H1 (cell line): ENCODE data around the gene ZP2. TPM values are rescaled to one million over a fixed set of nuclear protein-coding genes. Genes with fewer than 3 reads are reported as not detected.

Experiments used
- CTCF ChIA-PET: fragments of 300-600 bp; sonication (Branson Sonifier 250); formaldehyde crosslinking; loops from one replicate; lab custom pipeline; 2021; ENCODE audit not compliant: partially characterized antibody; lab: Charles Lee
- POLR2A ChIA-PET: fragments of 300-600 bp; sonication (Branson Sonifier 250); formaldehyde crosslinking; loops from one replicate; lab custom pipeline; 2021; ENCODE audit warnings: inconsistent platforms; ENCODE audit not compliant: partially characterized antibody; lab: Charles Lee
- DNase-seq, 2 experiments: peaks; one replicate each; pipeline versions ENCODE4 v3.0.0 to v3.0.0-alpha.2; 2010 to 2022; ENCODE audit warnings: low spot score in 2 of 2, low read depth in 1 of 2, mixed read lengths in 1 of 2
- FAIRE-seq: peaks from 2 replicates; lab custom pipeline; 2011; peaks lifted over from hg19 to GRCh38; lab: Jason Lieb, UNC
- H2AFZ ChIP-seq: 2 replicates; pipeline ENCODE4 v1.8.1; 2012; ENCODE audit warnings: low read length, inconsistent platforms
- H2AK5ac ChIP-seq: 2 replicates; pipeline ENCODE4 v1.6.1; 2013; ENCODE audit warnings: low read depth, low read length
- H2BK120ac ChIP-seq: replicated peaks from 2 replicates; pipeline ENCODE3; 2013; ENCODE audit warnings: low read depth, low read length, inconsistent platforms
- H2BK12ac ChIP-seq: 2 replicates; pipeline ENCODE4 v1.6.1; 2013; ENCODE audit warnings: low read depth, low read length
- H2BK15ac ChIP-seq: 2 replicates; pipeline ENCODE4 v1.6.1; 2013; ENCODE audit warnings: low read length
- H2BK20ac ChIP-seq: 2 replicates; pipeline ENCODE4 v1.6.1; 2013; ENCODE audit warnings: low read length
- H2BK5ac ChIP-seq: 2 replicates; pipeline ENCODE4 v1.6.1; 2013; ENCODE audit warnings: low read depth, low read length
- H3K14ac ChIP-seq: 2 replicates; pipeline ENCODE4 v1.6.1; 2013; ENCODE audit warnings: inconsistent platforms; ENCODE audit not compliant: insufficient read length
- H3K18ac ChIP-seq: 2 replicates; pipeline ENCODE4 v1.6.1; 2013; ENCODE audit warnings: low read length; ENCODE audit errors: extremely low read depth
- H3K23ac ChIP-seq: 2 replicates; pipeline ENCODE4 v1.6.1; 2013; ENCODE audit warnings: inconsistent platforms; ENCODE audit not compliant: insufficient read length
- H3K23me2 ChIP-seq: 2 replicates; pipeline ENCODE4 v1.6.1; 2013; ENCODE audit warnings: low read depth, low read length
- H3K27ac ChIP-seq: 2 replicates; pipeline ENCODE4 v1.6.1; 2011; ENCODE audit warnings: low read depth, low read length, inconsistent platforms
- H3K27me3 ChIP-seq, 4 experiments: replicated peaks in 1 of 4; 1 replicate in 1 of 4; 2 replicates in 3 of 4; pipeline versions ENCODE4 v1.6.1 to v1.8.1; 2011 to 2013; ENCODE audit warnings: low read length in 3 of 4, mild to moderate bottlenecking in 3 of 4, inconsistent platforms in 2 of 4, mixed read lengths in 2 of 4, moderate library complexity in 1 of 4; ENCODE audit not compliant: control insufficient read depth in 3 of 4, insufficient read depth in 3 of 4; ENCODE audit errors: extremely low read depth in 1 of 4
- H3K36me3 ChIP-seq, 4 experiments: 2 replicates each; pipeline versions ENCODE4 v1.6.1 to v1.8.1; 2011 to 2013; ENCODE audit warnings: mild to moderate bottlenecking in 4 of 4, low read length in 3 of 4, moderate library complexity in 2 of 4, control low read depth in 1 of 4, inconsistent platforms in 1 of 4; ENCODE audit not compliant: insufficient read depth in 4 of 4, control insufficient read depth in 2 of 4
- H3K4ac ChIP-seq: replicated peaks from 2 replicates; pipeline ENCODE3; 2013; ENCODE audit warnings: low read length, low read depth, mixed read lengths, inconsistent platforms; ENCODE audit not compliant: insufficient read length
- H3K4me1 ChIP-seq, 4 experiments: replicated peaks in 1 of 4; 1 replicate in 1 of 4; 2 replicates in 3 of 4; pipeline versions ENCODE4 v1.6.1 to v1.8.1; 2011 to 2013; ENCODE audit warnings: low read length in 3 of 4, inconsistent platforms in 2 of 4, mixed read lengths in 1 of 4; ENCODE audit not compliant: insufficient read depth in 4 of 4, control insufficient read depth in 3 of 4
- H3K4me2 ChIP-seq, 2 experiments: 2 replicates each; pipeline versions ENCODE4 v1.6.1 to v1.8.1; 2011 to 2013; ENCODE audit warnings: low read depth in 2 of 2, low read length in 2 of 2, control low read depth in 1 of 2, inconsistent platforms in 1 of 2, mild to moderate bottlenecking in 1 of 2; ENCODE audit not compliant: insufficient read depth in 1 of 2
- H3K4me3 ChIP-seq, 4 experiments: fragments of 200-600, 300-600 bp in 1 of 4; sonication (generic), shearing (Covaris generic), sonication (Bioruptor Twin) in 1 of 4; 2 replicates each; pipeline versions ENCODE4 v1.5.1 to v1.8.1; 2011 to 2016; ENCODE audit warnings: low read length in 4 of 4, low read depth in 3 of 4, control low read depth in 2 of 4, inconsistent platforms in 2 of 4, mild to moderate bottlenecking in 2 of 4, mixed read lengths in 1 of 4, moderate library complexity in 1 of 4; ENCODE audit not compliant: insufficient read depth in 2 of 4; ENCODE audit errors: extremely low read depth in 1 of 4
- H3K56ac ChIP-seq: replicated peaks from 2 replicates; pipeline ENCODE3; 2013; ENCODE audit warnings: low read depth, mild to moderate bottlenecking, mixed read lengths, low read length, inconsistent platforms; ENCODE audit not compliant: insufficient read length
- H3K79me1 ChIP-seq: 2 replicates; pipeline ENCODE4 v1.6.1; 2013; ENCODE audit warnings: low read depth, low read length, control low read depth
- H3K79me2 ChIP-seq, 2 experiments: 2 replicates each; pipeline versions ENCODE4 v1.6.1 to v1.8.1; 2012 to 2013; ENCODE audit warnings: low read length in 2 of 2, mild to moderate bottlenecking in 2 of 2, inconsistent platforms in 1 of 2; ENCODE audit not compliant: insufficient read depth in 2 of 2, control insufficient read depth in 1 of 2
- H3K9ac ChIP-seq, 4 experiments: replicated peaks in 1 of 4; 1 replicate in 1 of 4; 2 replicates in 3 of 4; pipeline versions ENCODE4 v1.6.1 to v1.8.1; 2011 to 2013; ENCODE audit warnings: low read depth in 3 of 4, low read length in 3 of 4, control low read depth in 2 of 4, mild to moderate bottlenecking in 2 of 4, moderate library complexity in 2 of 4, inconsistent platforms in 1 of 4; ENCODE audit errors: extremely low read depth in 1 of 4
- H3K9me3 ChIP-seq, 2 experiments: 2 replicates each; pipeline versions ENCODE4 v1.6.1 to v1.8.1; 2012 to 2013; ENCODE audit warnings: mild to moderate bottlenecking in 2 of 2, moderate library complexity in 2 of 2, control low read depth in 1 of 2, inconsistent platforms in 1 of 2, low read depth in 1 of 2, low read length in 1 of 2, mixed read lengths in 1 of 2; ENCODE audit not compliant: insufficient read depth in 2 of 2
- H4K20me1 ChIP-seq, 2 experiments: replicated peaks in 1 of 2; 2 replicates each; pipeline versions ENCODE3 to v1.8.1; 2011 to 2013; ENCODE audit warnings: inconsistent platforms in 2 of 2, low read length in 2 of 2, mild to moderate bottlenecking in 1 of 2; ENCODE audit not compliant: insufficient read depth in 2 of 2, control insufficient read depth in 1 of 2
- H4K5ac ChIP-seq: 2 replicates; pipeline ENCODE4 v1.6.1; 2013; ENCODE audit warnings: low read length, low read depth, mixed read lengths, inconsistent platforms; ENCODE audit not compliant: insufficient read length
- H4K8ac ChIP-seq: 2 replicates; pipeline ENCODE4 v1.8.0; 2013; ENCODE audit warnings: mild to moderate bottlenecking, moderate library complexity, low read length, inconsistent platforms; ENCODE audit not compliant: insufficient read depth; ENCODE audit errors: extremely low read depth
- H4K91ac ChIP-seq: replicated peaks from 2 replicates; pipeline ENCODE3; 2013; ENCODE audit warnings: low read length, mixed read lengths, inconsistent platforms; ENCODE audit not compliant: insufficient read length
- EGR1 ChIP-seq: IDR thresholded peaks from 2 replicates; pipeline ENCODE4 v1.6.1; 2011; ENCODE audit warnings: low read depth, low read length, borderline replicate concordance
- MAFK ChIP-seq: IDR thresholded peaks from 2 replicates; pipeline ENCODE4 v1.6.1; 2012; ENCODE audit warnings: low read depth, mild to moderate bottlenecking, improper control_type of control experiment, low read length
- POLR2A ChIP-seq, 2 experiments: IDR thresholded peaks; 1 replicate in 1 of 2; 2 replicates in 1 of 2; pipeline ENCODE4 v1.6.1; 2011; ENCODE audit warnings: low read depth in 2 of 2, low read length in 2 of 2, mild to moderate bottlenecking in 2 of 2; ENCODE audit errors: control extremely low read depth in 1 of 2
- WGBS, 2 experiments: shearing (Covaris generic) in 1 of 2; methylation state at CpG; one replicate each; pipeline versions ENCODE4 v1.1.6 to v1.1.7; 2013 to 2015; ENCODE audit warnings: low lambda C conversion rate in 2 of 2, mixed read lengths in 2 of 2, inconsistent platforms in 1 of 2, low coverage in 1 of 2, missing lambda C conversion rate in 1 of 2; ENCODE audit not compliant: insufficient replicate concordance in 2 of 2, insufficient coverage in 1 of 2, insufficient read length in 1 of 2; ENCODE audit errors: extremely low coverage in 1 of 2, missing lambda C conversion rate in 1 of 2; 5-methylcytosine and 5-hydroxymethylcytosine counted together
- polyA plus RNA-seq, 7 experiments: library from polyadenylated mRNA; depleted of rRNA in 3 of 7; stranded (reverse) in 5 of 7; unstranded in 2 of 7; fragments of >200 nt in 5 of 7; fragments of 200-250 nt in 2 of 7; gene quantifications; 1 replicate in 5 of 7; 2 replicates in 1 of 7; 4 replicates in 1 of 7; pipeline versions ENCODE4 v1.2.1 to v1.2.3, GENCODE V29; 2011 to 2013; ENCODE audit warnings: missing spikeins in 2 of 7, mixed read lengths in 2 of 7
- total RNA-seq: library from RNA; stranded (reverse); fragmentation: NEBNext Ultra II Directional; extraction: Animal tissue kit (Norgen Biotek cat#: 25700); gene quantifications from 2 replicates; pipeline ENCODE4 v1.2.1, GENCODE V29; 2021

Gene ZP2
- total and polyA plus RNA-seq, 2 of the 8 experiments (the other 6 are each of a cell fraction or from before 2014, with no cell fraction given): not detected

DNA sequence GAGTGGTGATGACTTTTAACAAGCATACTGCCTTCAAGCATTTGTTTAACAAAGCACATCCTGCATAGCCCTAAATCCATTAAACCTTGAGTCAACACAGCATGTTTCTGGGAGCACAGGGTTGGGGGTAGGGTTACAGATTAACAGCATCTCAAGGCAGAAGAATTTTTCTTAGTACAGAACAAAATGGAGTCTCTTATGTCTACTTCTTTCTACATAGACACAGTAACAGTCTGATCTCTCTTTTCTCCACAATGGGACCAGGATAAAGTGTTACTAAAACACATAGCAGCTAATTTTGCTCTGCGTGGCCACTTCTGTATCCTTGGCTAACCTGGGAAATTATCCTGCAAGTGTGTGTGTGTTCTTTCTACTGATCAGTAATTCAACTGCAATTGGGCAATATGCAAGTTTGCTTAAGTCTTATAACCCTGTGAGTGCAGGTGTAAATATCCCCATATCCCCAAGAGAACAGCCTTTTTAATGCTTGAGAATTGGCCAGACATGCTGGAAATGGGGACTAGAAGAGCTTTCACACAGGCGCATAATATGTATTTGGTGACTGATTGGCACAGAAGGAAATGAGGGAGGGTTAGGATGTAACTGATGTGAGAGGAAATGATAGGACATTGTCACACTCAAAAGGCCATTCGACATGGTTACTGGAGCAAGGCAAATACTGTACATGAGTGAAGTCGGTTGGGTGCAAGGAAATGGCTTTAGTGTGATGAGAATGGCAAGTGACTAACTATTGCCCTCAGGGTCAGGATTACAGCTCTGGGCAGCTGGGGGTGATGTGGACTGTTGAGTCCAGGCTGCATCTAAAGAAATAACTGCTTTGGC lies 11.3 kb upstream of the ZP2 start:
- Histone ChIP-seq H2BK12ac (no peak overlapping the region; the same call in 1 of the 2 replicates), H2AK5ac (no peak overlapping the region), H4K8ac (no peak overlapping the region), H2BK20ac (no peak overlapping the region), H3K14ac (peak overlapping the region; percentile 8), H3K4ac (no peak overlapping the region), H3K4me2 (peak overlapping the region; percentile 1 to 5; a peak in 1 of 4 replicates), H2BK15ac (no peak overlapping the region), H3K23me2 (no peaks in the 10 kb centered on the region), H3K4me1 (peaks cover 3 to 15% (median 12%) of the 10 kb centered on the region in 4 experiments; a peak in 6 of 7 replicates), H3K36me3 (no peaks in the 10 kb centered on the region), H4K91ac (peak overlapping the region; percentile 70), H2BK5ac (peak overlapping the region; percentile 0; the same call in 1 of the 2 replicates), H3K27me3 (no peaks in the 10 kb centered on the region), H3K23ac (no peak overlapping the region), H3K79me1 (no peaks in the 10 kb centered on the region), H3K4me3 (peak overlapping the region in 1 of 4 experiments; percentile 4; a peak in 1 of 8 replicates), H3K56ac (no peak overlapping the region), H3K27ac (no peak overlapping the region), H4K20me1 (no peaks in the 10 kb centered on the region), H2BK120ac (no peak overlapping the region), H4K5ac (no peak overlapping the region), H3K18ac (0 out of 2 replicates have a peak overlapping the region, but pooled peaks have one; percentile 1), H3K9ac (no peak overlapping the region), H2AFZ (peak overlapping the region; percentile 34; the same call in 1 of the 2 replicates), H3K9me3 (no peaks in the 10 kb centered on the region), H3K79me2 (no peaks in the 10 kb centered on the region)
- WGBS, 2 experiments: 75% methylated on average over 4 of the region's 4 CpGs; no CpG with 5 or more reads in 1 of the 2 experiments
- no peak for TF ChIP-seq MAFK
- TF ChIP-seq POLR2A (IDR thresholded peaks at IDR 0.05; ENCODE audit: control extremely low read depth in 1 of 2, low read depth in 2 of 2, low read length in 2 of 2): no peak
- no peak for TF ChIP-seq EGR1
- CTCF ChIA-PET: no interaction called here
- DNase-seq (no peak), FAIRE-seq (no peak)
- POLR2A ChIA-PET: interaction anchor here (0.9 kb wide), 1 partner anchor 8 kb away, joined by 3 read pairs; no protein-coding TSS in a partner anchor
